Stromal cell of bone marrow (primary cell): ENCODE measurements around the gene USP32.
"Not testable (repeated sequence)": the region's sequence is repeated elsewhere in the genome, so short reads cannot be mapped to it uniquely, and the experiment has no call there.

ENCODE experiments used
- DNase-seq: peaks from one replicate; pipeline ENCODE4 v3.0.0-alpha.2; 2012; ENCODE audit warnings: low read depth

The USP32 gene

DNA sequence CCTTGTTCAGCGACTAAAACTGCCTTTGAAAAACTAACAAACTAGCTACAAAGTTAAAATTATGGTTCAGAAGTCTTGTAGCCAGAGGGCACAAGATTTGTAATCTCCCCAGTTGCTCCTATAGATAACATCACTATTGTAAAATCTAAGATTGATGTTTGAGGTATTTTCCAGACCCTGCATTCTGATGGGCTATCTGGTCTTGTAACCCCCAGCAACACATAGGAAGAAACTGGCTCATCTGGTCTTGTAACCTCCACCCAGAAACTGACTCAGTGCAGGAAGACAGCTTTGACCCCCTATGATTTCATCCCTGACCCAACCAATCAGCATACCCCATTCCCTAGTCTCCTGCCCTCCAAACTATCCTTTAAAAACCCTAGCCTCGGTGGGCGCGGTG, 18.1 kb upstream of the USP32 start:
- DNase-seq = no peak

DNA sequence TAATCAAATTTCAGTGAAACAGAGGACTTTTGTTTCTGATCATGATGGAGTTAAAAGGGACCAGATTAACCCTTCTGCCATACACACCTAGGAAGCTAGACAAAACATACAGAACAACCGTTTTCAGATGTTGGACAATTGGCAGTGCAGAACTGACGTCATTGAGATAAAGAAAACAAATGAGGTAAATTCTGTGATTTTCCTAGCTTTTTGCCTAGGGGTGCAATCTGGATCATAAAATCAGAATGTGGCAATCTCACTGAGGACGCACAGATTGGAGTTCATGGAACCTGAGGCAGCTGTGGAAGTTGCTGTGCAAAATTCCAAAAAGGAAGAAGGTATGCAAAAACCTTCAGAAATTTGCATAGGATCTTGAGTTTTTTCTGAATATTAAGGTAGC, 15.0 kb upstream of the USP32 start:
- no peak for DNase-seq

DNA sequence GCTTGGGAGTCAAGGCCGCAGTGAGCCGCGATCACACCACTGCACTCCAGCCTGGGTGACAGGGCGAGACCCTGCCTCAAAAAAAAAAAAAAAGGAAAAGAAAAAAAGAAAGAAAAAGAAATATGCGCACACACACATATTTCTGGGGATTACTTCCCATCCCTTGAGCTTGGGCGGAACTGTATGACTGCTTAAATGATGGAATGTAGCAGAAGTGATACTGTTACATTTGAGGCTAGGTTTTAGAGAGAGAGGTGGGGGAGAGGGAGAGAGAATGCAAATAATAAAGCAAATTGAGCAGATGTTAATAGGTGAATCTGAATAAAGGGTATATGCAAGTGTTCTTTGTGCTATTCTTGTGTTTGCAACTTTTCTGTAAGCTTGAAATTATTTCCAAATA, 12.0 kb upstream of the USP32 start:
- DNase-seq = no peak

DNA sequence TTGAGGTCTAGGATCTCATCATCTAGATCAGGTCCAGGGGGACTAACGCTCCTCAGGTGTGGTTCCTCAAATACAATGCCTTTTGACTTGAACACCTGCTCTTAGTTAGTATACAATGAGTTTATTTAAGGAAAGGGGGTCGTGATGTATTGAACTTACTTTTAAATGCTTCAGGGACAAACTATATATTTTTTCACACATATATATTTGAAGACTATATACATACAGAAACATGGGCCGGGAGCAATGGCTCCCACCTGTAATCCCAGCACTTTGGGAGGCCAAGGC, 11.5 kb upstream of the USP32 start:
- DNase-seq = no peak

DNA sequence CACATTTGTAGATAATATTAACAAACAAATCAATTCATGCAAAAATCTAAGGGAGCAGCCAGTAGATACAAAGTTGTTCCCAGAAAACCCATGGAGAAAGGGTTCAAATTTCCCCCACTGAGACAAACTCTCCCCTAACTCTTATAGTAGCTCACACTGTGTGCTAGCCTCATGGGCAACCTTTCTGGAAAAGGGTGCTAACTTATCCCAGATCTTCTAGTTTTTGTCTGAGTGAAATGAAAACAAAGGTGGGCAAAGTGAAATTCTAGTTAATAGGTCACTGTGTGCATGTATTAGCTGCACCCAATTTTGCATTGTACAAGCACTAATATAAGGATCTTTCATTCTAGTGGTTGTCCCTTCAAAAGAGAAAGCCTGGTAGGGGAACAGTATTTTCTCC, 9.9 kb upstream of the USP32 start:
- no peak for DNase-seq

DNA sequence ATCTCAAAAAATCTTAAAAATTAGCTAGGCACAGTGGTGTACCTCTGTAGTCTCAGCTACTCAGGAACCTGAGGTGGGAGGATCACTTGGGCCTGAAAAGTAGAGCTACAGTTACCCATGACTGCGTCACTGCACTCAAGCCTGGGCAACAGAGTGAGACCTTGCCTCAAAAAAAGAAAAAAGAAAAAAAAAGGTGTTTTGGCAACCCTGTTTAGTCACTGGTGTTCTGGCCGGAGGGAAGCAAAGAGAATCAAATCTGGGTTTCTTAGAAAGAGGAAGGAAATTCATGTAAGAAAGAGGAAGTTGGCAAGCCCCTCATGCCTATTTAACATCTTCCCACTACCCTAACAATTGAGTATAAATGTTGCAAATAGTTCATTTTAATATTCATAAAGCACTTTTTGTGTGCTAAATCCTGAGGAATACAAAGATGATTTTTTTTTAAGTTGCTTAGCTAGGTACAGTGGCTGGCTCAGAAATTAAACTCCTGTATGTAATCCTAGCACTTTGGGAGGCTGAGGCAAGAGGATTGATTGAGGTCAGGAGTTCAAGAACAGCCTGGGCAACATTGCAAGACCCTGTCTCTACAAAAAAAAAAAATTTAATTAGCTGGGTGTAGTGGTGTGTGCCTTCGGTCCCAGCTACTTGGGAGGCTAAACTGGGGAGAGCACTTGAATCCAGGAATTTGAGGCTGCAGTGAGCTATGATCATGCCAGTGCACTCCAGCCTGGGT, 6.5 kb upstream of the USP32 start:
- DNase-seq = no peak

DNA sequence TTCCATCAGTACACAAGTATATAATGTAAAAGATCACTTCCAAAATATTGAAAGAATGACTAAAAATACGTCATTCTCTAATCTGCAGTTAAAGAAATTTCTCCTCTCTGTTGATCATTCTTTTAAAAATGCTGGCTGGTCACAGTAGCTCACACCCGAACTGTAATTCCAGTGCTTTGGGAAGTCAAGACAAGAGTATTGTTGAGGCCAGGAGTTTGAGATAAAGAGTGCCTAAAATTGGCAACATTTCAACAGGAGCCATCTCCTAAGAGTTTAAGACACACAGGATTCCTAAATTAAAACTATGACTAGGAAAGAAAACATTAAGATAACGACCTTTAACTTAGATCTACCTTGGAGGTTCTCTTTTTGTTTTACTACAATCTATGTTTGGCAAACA, 4.5 kb upstream of the USP32 start:
- no peak for DNase-seq

DNA sequence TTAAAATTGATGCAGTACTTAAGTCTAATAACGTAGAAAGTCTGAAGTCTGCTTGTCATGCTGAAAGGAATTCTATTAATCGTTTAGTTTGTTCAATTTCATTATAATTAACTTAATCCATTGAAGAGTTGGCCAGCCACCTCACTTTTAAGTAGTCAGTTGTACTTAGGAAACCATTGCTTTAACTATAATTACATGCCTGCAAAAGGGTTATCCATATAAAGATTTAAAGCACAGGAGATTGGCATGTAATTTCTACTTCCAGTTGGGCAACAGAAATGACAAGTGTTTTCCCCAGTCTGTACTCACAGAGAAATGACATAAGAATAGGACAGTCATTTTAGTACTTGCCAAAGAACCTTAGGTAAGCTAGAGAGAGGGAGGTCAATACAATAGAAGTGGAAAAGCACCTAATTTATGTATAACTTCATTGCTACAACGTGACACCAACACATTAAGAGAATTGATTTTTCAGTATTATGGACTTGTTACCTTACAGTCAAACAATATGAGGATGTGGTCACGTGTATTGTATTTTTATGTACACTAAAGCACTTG, 3.7 kb upstream of the USP32 start:
- DNase-seq = no peak

DNA sequence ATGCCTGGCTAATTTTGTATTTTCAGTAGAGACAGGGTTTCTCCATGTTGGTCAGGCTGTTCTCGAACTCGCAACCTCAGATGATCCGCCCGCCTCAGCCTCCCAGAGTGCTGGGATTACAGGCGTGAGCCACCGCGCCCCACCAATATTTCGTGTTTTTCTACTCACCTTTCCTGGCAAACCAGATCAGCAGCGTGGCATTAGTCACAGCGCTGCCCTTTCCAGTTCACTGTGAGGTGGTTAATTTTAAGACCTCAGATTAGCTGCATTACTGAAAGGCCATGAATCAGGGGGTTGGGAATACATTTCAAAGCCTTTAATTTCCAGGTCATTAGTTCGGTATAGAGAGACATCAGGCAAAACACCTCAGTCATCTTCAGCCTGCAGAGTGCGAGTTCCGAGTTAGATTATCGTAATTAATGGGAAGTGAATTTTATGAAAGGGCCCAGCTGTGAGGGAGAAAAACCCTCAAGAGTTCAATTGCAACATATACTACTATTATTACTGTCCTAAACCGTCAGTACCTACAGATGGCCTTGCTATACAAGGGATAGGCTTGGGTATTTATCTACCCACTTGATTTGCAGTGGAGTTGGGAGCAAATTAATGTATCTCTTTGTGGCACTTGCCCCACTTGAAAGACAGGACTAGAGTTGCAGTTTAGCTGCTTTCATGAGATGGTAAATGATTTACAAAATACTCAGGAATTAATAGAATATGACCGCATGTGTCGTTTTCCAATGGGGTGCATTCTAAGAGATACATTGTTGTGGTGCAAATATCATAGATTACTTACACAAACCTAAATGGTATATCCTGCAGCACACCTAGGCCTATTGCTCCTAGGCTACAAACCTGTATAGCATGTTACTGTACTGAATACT, 2.1 kb upstream of the USP32 start:
- no peak for DNase-seq

DNA sequence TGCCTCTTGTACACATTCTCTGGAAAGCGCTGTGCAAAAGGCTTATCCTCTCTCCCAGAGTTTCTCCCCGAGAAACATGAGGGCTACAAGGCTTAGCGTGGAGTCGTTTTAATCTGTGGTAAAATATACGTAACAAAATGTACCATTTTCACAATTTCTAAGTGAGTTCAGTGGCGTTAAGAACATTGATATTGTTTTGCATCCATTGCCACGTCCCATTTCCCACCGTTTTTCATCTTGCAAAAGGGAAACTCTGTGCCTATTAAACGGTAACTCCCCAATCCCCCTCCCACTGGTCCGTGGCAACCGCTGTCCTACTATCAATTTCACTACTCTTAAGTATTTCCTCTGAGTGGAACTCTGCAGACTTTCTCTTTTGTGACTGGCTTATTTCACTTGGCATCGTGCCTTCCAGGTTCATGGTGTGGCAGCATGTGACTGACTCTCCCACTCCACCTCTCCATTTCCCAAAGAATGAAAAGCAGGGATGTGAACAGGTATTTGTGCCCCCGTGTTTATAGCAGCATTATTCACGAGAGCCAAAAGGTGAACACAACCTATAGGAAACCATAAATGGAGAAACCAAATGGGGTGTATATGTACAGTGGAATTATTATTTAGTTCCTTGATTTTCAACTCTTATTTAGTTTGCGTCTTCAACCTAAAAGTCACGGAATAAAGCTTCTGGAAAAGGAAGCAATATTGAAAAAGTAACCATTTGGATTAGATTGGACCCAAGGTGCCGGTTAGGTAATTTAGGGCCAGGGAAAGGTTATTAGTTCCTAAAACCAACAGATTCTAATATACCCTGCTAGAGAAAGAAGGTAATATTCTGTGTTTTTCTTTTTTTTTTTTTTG, 1.1 kb upstream of the USP32 start:
- DNase-seq = peak; percentile 47

DNA sequence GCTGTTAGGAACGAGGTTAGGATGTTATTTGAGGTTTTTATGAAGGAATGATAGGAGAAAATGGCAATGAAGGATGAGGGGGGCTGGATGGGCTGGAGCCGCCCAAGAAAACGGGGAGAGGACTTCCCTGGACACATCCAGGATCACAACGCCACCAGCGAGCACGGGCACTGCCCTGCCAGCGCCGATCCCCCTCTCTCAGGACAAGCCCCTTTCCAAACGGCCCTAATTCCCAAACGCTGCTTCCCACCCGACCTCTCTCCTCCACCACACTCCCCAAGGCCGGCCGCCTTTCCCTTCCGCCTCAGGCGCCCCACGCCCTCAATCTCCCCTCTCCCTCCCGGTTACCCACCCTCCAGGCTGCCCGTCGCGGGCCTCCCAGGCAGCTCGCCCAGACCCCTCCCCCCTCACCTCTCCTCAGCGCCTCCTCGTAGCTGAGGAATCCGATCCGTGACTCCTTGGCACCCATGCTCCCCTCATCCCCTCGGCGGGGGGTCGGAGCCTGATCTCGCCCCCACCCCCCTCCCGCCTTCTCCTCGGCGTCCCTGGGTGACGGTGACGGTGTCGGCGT, 377 bp downstream of the USP32 start:
- no peak for DNase-seq

DNA sequence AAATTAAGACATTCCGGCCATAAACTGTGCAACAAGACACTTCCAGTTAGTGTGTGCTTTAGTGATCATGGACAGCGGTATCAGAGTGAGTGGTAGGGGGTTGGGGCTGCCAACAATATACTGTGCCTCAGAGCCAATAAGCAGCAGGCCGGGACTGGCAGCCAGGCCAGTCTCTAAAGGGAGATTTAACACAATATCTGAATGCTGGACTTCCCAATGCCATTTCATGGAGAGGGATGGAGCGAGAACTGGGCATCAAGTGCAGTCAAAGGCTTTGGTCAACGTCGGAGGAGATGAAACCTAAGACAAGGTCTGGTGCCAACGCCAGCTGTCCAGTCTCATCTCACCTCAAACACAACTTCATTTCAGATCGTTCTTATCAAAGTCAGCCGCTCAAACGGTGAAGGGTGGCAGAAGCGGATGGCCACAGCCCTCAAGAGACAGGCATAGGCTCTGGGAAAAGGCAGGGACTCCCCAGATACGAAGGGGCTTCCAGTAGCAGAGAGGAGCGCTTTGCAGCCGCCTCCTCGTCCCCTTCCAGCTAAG, 935 bp downstream of the USP32 start:
- DNase-seq = no peak

DNA sequence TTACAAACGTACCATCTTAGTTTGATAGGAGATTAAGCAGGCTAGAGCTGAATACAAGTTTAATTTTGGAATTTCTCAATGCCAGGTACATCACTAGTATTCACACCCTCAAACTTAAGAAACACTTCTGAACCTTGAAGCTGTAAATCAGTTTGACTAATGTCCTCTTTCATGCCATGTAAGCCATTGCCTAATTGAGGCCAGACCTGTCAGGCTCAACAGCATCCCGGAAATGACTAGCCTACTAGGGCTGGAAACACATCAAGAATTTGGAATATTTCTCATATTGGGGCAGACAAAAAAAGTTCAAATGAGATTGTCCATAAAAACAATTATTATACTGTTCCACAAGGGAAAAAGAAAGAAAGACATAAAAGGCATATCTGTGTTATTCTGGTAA, 1.7 kb downstream of the USP32 start:
- DNase-seq = no peak

DNA sequence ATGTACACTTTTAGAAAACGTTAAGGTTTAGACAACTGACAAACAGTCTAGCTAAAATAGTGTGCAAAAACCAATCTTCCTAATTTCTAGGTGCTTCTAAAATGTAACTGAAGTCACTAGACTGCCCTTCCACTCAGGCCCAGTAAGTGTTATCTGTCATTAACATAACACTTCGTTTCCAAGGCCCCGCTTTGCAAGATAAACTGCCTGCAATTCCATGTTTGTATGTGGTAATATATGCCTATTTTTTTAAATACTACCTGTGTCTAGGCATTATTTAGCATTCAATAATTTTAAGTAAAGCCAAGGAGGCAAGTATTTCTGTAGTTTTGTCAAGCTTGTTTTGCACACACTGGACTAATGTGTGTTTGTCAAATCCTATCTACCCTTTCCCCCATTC, 3.2 kb downstream of the USP32 start:
- DNase-seq = no peak

DNA sequence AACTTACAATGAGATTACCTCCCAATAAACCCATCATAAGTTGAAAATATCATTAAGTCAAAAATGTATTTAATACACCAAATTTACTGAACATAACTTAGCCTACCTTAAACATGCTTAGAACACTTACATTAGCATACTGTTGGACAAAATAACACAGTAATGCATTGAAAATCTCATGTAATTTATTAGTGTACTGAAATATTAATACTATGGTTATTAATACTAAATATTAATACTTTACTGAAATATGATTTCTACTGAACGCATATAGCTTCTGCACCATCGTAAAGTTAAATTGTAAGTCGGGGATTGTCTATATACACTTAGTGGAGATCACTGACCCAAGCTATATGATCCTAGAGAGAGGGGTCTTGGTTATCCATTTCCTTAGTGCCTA, 4.3 kb downstream of the USP32 start:
- no peak for DNase-seq

DNA sequence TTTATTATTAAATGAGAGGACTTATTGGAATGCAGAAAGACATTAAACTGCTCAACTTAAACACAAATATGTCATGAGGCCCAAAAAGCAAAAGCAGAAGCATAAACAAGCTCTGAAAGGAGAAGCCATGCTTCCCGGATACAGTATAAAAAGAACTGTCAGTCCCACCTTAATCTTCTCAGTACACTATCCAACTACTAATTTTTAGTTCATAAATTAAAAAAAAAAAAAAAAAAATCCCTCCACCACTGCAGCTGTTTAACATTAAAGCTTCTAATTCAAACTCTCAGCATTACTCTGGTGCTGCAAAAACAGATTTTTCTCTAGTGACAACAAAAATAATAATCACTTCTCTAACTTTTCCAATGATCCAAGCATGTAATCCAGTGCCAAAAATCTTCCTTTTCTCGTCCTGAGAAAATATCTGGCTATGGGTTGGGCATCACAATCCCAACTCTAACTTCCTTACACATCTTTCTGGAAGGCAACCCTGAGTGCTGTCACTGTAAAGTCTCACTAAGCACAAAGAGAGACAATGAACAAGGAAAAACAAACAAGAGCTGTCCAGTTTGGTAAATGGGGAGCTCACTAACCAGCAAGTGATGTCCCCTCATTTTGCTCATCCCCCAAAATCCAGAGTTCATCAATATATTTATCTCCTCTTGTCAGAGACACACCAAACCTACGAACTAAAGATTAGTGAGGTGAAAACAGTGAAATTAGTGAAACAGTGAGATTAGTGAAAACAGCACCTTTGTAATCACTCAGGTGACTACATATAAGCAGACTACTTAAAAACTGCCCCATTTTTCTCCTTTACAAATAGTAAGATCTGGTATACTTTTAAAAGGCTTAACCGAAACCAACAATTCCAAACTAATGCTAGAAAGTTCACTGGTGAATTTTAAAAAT, 5.5 kb downstream of the USP32 start:
- no peak for DNase-seq

DNA sequence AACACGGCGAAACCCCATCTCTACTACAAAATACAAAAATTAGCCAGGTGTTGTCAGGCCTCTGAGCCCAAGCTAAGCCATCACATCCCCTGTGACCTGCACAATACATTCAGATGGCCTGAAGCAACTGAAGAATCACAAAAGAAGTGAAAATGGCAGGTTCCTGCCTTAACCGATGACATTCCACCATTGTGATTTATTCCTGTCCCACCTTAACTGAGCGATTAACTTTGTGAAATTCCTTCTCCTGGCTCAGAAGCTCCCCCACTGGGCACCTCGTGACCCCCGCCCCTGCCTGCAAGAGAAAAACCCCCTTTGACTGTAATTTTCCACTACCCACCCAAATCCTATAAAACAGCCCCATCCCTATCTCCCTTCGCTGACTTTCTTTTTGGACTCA, 7.0 kb downstream of the USP32 start:
- DNase-seq = not testable (repeated sequence)

DNA sequence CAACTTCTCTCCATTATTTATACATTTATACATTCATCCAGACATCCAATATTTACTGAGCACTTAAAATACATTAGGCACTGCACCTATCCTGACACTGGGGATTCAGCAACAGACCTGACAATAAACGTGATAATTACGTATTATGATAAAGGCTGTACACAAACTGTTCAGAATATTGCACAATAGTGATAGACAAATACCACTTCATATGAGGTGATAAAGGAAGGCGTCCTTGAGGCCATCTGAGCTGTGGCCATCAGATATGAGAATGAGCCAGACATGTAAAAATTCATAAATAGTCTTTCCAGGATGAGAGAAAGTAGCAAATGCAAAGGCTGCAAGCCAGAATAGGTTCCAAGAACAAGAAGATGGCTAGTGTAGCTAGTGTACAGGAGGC, 8.6 kb downstream of the USP32 start:
- no peak for DNase-seq

DNA sequence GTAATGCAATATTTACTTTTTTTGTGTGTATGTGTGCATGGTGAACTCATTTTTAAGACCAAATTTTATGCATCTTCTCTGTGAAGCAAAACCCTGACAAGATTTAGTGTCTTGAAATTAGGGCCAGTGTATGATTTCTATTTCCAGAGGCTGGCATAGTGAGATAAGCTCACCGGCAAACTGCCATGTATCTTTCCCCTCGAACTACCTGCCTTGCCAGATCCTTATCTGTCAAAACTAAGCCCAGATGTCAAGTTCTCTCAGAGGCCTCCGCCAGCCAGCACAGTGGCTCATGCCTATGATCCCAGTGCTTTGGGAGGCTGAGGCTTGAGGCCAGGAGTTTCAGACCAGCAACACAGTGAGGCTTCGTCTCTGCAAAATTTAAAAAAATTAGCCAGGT, 10.0 kb downstream of the USP32 start:
- no peak for DNase-seq

DNA sequence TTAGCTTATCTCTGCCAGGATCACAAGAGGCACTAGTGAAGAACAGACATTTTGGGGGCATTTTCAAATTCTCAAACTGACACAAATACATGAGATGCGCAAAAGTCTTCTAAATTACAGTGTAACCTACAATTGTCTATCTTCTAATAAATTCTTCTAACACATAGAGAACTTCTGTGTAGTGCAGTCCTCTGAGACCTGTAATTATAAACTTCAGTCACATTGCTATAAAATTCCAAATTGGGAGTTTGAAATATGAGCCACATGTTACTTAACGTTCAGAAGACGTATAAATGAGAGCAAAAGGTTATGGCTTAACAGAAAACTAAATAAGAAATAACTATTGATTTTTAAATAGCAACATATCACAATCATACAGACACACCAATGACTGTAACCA, 12.5 kb downstream of the USP32 start:
- not testable (repeated sequence) for DNase-seq

DNA sequence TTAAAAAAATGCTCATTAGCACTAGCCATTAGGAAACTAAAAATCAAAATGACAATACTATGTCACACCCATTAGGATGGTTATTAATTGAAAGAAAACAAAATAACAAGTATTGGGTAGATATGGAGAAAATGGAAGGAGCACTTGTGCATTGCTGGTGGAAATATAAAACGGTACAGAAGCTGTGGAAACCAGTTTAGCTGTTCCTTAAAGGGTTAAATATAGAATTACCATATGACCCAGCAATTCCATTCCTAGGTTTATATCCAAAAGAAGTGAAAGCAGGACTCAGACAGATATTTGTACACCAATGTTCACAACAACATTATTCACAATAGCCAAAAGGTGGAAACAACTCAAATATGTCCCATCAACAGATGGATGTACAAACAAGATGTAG, 13.7 kb downstream of the USP32 start:
- DNase-seq = not testable (repeated sequence)
